Right ventricle myocardium superior (tissue), 1 donor: ENCODE results near the gene TAS1R2. TPM values are rescaled to one million over a fixed set of nuclear protein-coding genes. Genes with fewer than 3 reads are reported as not detected.

Experiments
- ATAC-seq: fragments of 200-7000 bp; cut with Tn5 transposase; one replicate; pipeline ENCODE4 v1.9.1; 2020; ENCODE audit warnings: mild to moderate bottlenecking; ENCODE audit not compliant: poor library complexity
- DNase-seq: peaks from one replicate; pipeline ENCODE4 v3.0.0-alpha.2; 2020
- intact Hi-C: fragments of 100-400 bp; cut with DNase I; formaldehyde crosslinking; loops from one replicate; pipeline ENCODE4 v1.11.2; 2022
- microRNA-seq: library from miRNA; unstranded; fragments of <30 nt; microRNA quantifications from one replicate; pipeline ENCODE4 v1.2.0, GENCODE V29; 2020
- total RNA-seq: library from RNA; stranded (reverse); fragmentation: NEBNext Ultra II Directional; extraction: Animal tissue kit (Norgen Biotek cat#: 25700); gene quantifications from one replicate; pipeline ENCODE4 v1.2.1, GENCODE V29; 2021
- donor health status: DM: no; HTN: yes; CAD: no; lungs with severe emphysema.

TAS1R2 gene
- total RNA-seq, 1 donor from 2014 or later: not detected

- DNase-seq (no peak), ATAC-seq (no peak)
- intact Hi-C loops: no loop called here
These were observed 66.7 kb downstream of the TAS1R2 start for GRCh38 chr1:18792747-18793146.

Small RNAs within 50 kb of the gene (microRNA-seq; reads per million reads assigned to microRNA genes)
- gene MIR1290 (not detected), gene MIR4695 (not detected)

Other genes with a start within 250 kb of the TAS1R2 start
- not detected for gene PAX7, start 228.8 kb downstream of the TAS1R2 start, total RNA-seq
- 29.3 TPM for gene ALDH4A1, start 42.9 kb upstream of the TAS1R2 start, total RNA-seq
- 4.4 TPM for gene IFFO2, start 97.0 kb upstream of the TAS1R2 start, total RNA-seq